Astrocyte (in vitro differentiated cells and primary cell): ENCODE results near the gene RHBDL1. TPM values are rescaled to one million over a fixed set of nuclear protein-coding genes. Genes with fewer than 3 reads are reported as not detected.

Experiments
- DNase-seq: peaks from one replicate; pipeline ENCODE4 v3.0.0-alpha.2; 2010; ENCODE audit warnings: low read depth
- FAIRE-seq: peaks from 2 replicates; lab custom pipeline; 2011; peaks lifted over from hg19 to GRCh38; lab: Jason Lieb, UNC
- H2AFZ ChIP-seq: 2 replicates; pipeline ENCODE4 v1.6.0; 2012; ENCODE audit warnings: low read depth, low read length, inconsistent platforms
- H3K27ac ChIP-seq: 2 replicates; pipeline ENCODE4 v1.5.1; 2011; ENCODE audit warnings: low read depth, low read length, inconsistent platforms
- H3K27me3 ChIP-seq: 2 replicates; pipeline ENCODE4 v1.6.0; 2011; ENCODE audit warnings: low read length, inconsistent platforms; ENCODE audit not compliant: insufficient read depth
- H3K36me3 ChIP-seq: 2 replicates; pipeline ENCODE4 v1.5.1; 2011; ENCODE audit warnings: low read length, inconsistent platforms; ENCODE audit not compliant: insufficient read depth
- H3K4me1 ChIP-seq: 2 replicates; pipeline ENCODE4 v1.5.1; 2011; ENCODE audit warnings: low read length, inconsistent platforms; ENCODE audit not compliant: insufficient read depth
- H3K4me2 ChIP-seq: 2 replicates; pipeline ENCODE4 v1.6.0; 2012; ENCODE audit warnings: low read length, inconsistent platforms
- H3K4me3 ChIP-seq: 2 replicates; pipeline ENCODE4 v1.5.1; 2011; ENCODE audit warnings: low read depth, mild to moderate bottlenecking, low read length, inconsistent platforms; ENCODE audit not compliant: insufficient read depth
- H3K79me2 ChIP-seq: 2 replicates; pipeline ENCODE4 v1.6.0; 2012; ENCODE audit warnings: mild to moderate bottlenecking, low read length, inconsistent platforms; ENCODE audit not compliant: insufficient read depth
- H3K9ac ChIP-seq: 2 replicates; pipeline ENCODE4 v1.6.0; 2012; ENCODE audit warnings: mild to moderate bottlenecking, low read length, inconsistent platforms
- H3K9me3 ChIP-seq: 2 replicates; pipeline ENCODE4 v1.5.1; 2012; ENCODE audit warnings: low read depth, mild to moderate bottlenecking, low read length, inconsistent platforms; ENCODE audit not compliant: insufficient read depth
- H4K20me1 ChIP-seq: 2 replicates; pipeline ENCODE4 v1.6.0; 2012; ENCODE audit warnings: low read length, inconsistent platforms; ENCODE audit not compliant: insufficient read depth
- H3K27ac Mint-ChIP-seq: one replicate; pipeline ENCODE4 v1.8.0; 2021; ENCODE audit warnings: mild to moderate bottlenecking, mixed read lengths; ENCODE audit not compliant: unreplicated experiment
- H3K27me3 Mint-ChIP-seq: one replicate; pipeline ENCODE4 v1.8.0; 2021; ENCODE audit warnings: low read depth, mixed read lengths; ENCODE audit not compliant: unreplicated experiment
- H3K36me3 Mint-ChIP-seq: one replicate; pipeline ENCODE4 v1.8.0; 2021; ENCODE audit warnings: low read depth, mixed read lengths; ENCODE audit not compliant: unreplicated experiment
- H3K4me1 Mint-ChIP-seq: one replicate; pipeline ENCODE4 v1.8.0; 2021; ENCODE audit warnings: low read depth, mixed read lengths; ENCODE audit not compliant: unreplicated experiment
- H3K4me3 Mint-ChIP-seq: one replicate; pipeline ENCODE4 v1.8.0; 2021; ENCODE audit warnings: mild to moderate bottlenecking, moderate library complexity, mixed read lengths; ENCODE audit not compliant: unreplicated experiment
- H3K9me3 Mint-ChIP-seq: one replicate; pipeline ENCODE4 v1.8.0; 2021; ENCODE audit warnings: mild to moderate bottlenecking, mixed read lengths; ENCODE audit not compliant: unreplicated experiment
- CTCF ChIP-seq: IDR thresholded peaks from 2 replicates; pipeline ENCODE4 v1.5.1; 2011; ENCODE audit warnings: low read depth, mild to moderate bottlenecking, inconsistent platforms, low read length, moderate library complexity; ENCODE audit not compliant: insufficient read depth
- EZH2 ChIP-seq: IDR thresholded peaks from 2 replicates; pipeline ENCODE4 v1.6.1; 2012; ENCODE audit warnings: mild to moderate bottlenecking, low read length, inconsistent platforms; ENCODE audit not compliant: insufficient read depth
- total RNA-seq: library from RNA; stranded (reverse); gene quantifications from 2 replicates; pipeline ENCODE4 v1.2.1, GENCODE V29; 2021

RHBDL1 gene
- total RNA-seq, 1 donor from 2014 or later = 4.9 TPM

GRCh38 chr16:724188-725040 lies 48.9 kb downstream of the RHBDL1 start:
- H3K4me2 ChIP-seq = no peak overlapping the region
- peaks cover 30% of the 10 kb centered on the region for H3K4me1 ChIP-seq
- no peak overlapping the region for H2AFZ ChIP-seq
- no peaks in the 10 kb centered on the region for H3K79me2 ChIP-seq
- DNase-seq = no peak
- TF ChIP-seq EZH2 (no peak), CTCF (no peak)
- FAIRE-seq = no peak
- no peak overlapping the region for H3K27ac ChIP-seq
- H3K36me3 ChIP-seq = no peaks in the 10 kb centered on the region
- peaks cover 16% of the 10 kb centered on the region for H4K20me1 ChIP-seq
- Mint-ChIP-seq H3K27ac (no peak overlapping the region), H3K9me3 (no peaks in the 10 kb centered on the region), H3K36me3 (no peaks in the 10 kb centered on the region), H3K27me3 (no peaks in the 10 kb centered on the region), H3K4me3 (no peak overlapping the region), H3K4me1 (no peaks in the 10 kb centered on the region)
- no peaks in the 10 kb centered on the region for H3K9me3 ChIP-seq
- H3K4me3 ChIP-seq = no peak overlapping the region
- no peak overlapping the region for H3K9ac ChIP-seq
- no peaks in the 10 kb centered on the region for H3K27me3 ChIP-seq

DNA sequence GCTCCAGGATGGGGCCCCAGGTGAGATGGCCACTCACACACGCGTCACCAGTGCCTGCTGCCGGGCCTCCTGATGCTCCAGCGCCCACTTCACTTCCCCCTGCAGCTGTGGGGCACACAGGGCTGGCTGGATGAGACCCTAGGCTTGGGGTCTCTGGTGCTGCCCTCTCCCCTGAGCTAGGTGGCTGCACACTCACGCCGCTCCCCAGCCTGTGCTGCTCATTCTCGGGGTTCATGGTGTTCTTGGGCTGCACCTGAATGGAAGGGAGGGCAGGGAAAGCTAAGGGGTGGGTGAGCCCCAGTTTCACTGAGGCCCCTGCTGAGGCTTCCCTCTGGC lies 49.5 kb downstream of the RHBDL1 start:
- no peak overlapping the region for H3K4me2 ChIP-seq
- H3K79me2 ChIP-seq = no peaks in the 10 kb centered on the region
- TF ChIP-seq EZH2 (no peak), CTCF (no peak)
- peaks cover 15% of the 10 kb centered on the region for H4K20me1 ChIP-seq
- DNase-seq = no peak
- H3K27me3 Mint-ChIP-seq = no peaks in the 10 kb centered on the region
- H3K27me3 ChIP-seq = no peaks in the 10 kb centered on the region
- no peak for FAIRE-seq
- no peak overlapping the region for H2AFZ ChIP-seq
- no peak overlapping the region for H3K4me3 ChIP-seq
- H3K36me3 ChIP-seq = no peaks in the 10 kb centered on the region
- no peaks in the 10 kb centered on the region for H3K9me3 ChIP-seq
- no peaks in the 10 kb centered on the region for H3K4me1 Mint-ChIP-seq
- H3K9ac ChIP-seq = no peak overlapping the region
- H3K36me3 Mint-ChIP-seq = no peaks in the 10 kb centered on the region
- no peak overlapping the region for H3K27ac Mint-ChIP-seq
- peaks cover 28% of the 10 kb centered on the region for H3K4me1 ChIP-seq
- no peak overlapping the region for H3K4me3 Mint-ChIP-seq
- H3K9me3 Mint-ChIP-seq = no peaks in the 10 kb centered on the region
- H3K27ac ChIP-seq = no peak overlapping the region
